GM19438 (cell line): ENCODE measurements around the gene C10orf105.

Experiments
- ATAC-seq: cut with Tn5 transposase; IDR thresholded peaks from one replicate; pipeline ENCODE4 v1.9.1; 2021; ENCODE audit warnings: low read depth; ENCODE audit not compliant: unreplicated experiment

C10orf105 gene

DNA sequence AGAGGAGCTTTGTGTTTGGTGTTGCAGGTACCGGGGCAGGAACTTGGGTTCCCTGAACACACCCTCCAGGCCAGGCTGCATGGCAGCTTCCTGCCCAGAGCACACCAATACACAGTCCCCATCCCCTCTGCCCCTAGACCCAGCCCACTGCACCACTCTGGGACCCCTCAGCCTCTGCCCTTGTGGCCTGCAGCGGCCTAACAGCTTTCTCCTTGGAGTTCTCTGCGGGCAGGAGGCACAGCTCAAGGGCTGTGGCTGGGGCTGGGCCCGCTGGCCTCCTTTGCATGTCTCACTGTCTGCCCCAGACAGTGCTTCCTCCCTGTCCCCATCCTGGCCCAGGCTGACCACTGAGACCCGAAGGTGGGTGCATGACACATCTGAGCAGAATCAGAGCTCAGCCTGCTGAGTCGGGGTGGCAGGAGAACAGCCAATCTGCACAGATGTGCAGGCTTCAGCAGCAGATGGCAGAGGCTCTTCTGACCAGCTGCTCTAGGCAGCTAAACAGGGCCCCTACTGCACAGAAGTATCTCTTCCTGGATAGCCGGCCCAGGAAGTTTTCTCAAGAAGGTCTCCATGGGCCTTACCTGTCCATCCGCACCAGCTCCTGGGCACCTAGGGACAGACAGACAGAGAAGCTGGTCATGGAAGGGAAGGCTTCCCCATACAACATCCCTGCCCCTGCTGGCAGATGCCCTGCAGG, 33.0 kb upstream of the C10orf105 start:
- ATAC-seq = no peak

DNA sequence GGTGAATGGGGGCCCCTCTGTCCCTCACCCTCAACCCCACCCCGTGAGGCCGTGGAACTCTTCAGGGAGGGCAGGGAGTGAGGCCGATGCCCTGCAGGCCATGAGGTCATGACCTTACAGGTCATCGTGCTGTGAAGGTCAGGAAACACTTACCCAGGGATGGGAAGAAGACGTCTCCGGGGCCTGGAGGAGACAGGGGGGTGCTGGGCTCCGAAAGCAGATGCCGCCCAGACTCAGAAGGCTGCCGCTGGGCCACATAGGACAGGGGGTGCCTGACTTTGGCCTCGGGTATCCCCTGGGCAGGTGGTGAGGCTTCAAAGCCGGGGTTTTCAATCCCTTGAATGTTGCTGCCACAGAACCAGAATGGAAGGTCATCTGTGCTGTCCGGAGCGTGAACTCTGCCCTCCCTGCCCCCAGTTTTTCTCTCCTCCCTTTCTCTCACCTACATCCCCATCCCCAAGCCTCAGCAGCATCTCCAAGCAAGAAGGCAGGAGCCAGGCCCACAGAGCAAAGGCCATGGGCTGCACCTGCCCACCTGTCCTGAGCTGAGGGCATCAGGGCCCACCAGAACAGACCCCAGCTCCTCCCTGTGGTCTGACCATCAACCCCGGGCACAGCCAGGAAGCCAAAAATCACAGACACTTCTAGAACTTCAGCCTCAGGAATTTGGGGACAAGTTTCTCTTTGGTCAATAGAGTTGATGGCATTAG, 32.1 kb upstream of the C10orf105 start:
- no peak for ATAC-seq

DNA sequence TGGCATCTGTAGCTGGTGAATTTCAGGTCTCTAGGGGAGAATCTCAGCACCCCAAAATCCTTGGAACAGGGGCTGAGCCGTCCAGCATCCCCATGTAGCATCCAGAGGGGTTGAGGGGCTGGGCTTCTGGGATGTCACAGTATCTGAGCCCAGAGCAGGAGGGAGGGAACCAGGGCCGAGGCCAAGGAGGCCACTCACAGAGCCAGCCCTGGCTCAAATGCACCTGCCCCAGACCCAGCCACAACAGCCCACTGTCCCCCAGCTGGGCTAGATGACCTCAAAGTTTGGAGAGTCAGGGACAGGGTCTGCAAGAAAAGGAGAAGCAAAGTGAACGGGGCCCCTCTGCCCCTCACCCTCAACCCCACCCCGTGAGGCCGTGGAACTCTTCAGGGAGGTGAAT, 31.4 kb upstream of the C10orf105 start:
- no peak for ATAC-seq

GRCh38 chr10:71750124-71750841, 30.7 kb upstream of the C10orf105 start:
- ATAC-seq = no peak

GRCh38 chr10:71749396-71749795, 29.8 kb upstream of the C10orf105 start:
- ATAC-seq = no peak

DNA sequence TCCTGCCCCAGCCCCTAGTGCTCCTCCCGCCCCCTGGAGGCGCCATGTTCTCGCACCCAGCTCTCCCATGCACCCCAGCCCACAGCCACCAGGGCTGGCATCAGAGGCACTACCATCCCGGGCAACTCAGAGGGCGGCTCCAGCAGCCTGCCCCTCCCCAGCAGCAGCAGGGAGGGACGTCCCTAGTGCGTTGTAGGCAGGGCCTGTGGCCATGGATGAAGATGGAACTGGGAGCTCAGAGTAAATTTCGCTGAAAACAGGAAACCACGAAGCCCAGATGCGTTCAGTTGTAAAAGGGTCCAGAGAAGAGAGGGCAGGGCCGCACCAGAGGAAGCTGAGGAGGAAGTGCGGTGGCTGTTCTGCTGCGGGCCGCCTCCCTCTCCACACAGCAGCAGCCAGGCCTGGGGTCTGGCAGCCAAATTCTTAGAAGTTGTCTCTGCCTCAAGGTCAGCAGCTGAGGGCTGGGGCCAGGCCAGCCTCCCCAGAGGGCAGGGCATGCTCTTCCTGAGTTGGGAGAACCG, 29.2 kb upstream of the C10orf105 start:
- ATAC-seq = peak; percentile 46

GRCh38 chr10:71747551-71748523, 28.3 kb upstream of the C10orf105 start:
- peak; percentile 38 for ATAC-seq

DNA sequence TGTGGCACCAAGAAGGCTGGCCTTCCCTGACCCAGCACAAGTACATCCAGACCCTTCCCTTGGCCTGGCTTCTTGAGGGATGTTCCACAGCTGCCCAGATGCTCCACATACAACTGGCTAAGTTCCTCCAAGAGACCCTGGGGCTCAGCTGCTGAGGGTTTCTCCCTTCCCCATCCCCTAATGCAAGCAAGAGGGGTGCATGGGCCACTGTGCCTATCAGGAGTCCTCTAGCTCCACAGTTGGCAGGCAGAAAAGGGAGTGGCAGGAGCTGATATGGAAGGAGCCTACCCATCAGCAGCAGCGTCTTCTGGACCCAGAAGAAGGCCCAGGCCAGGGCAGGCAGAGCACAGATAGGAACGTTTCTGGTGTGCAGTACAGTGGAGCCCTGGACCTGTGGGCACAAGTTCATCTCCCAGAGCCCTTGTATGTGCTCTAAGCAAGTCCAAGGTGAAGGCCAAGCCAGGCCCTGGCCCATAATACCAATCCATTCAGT, 27.5 kb upstream of the C10orf105 start:
- ATAC-seq = no peak

DNA sequence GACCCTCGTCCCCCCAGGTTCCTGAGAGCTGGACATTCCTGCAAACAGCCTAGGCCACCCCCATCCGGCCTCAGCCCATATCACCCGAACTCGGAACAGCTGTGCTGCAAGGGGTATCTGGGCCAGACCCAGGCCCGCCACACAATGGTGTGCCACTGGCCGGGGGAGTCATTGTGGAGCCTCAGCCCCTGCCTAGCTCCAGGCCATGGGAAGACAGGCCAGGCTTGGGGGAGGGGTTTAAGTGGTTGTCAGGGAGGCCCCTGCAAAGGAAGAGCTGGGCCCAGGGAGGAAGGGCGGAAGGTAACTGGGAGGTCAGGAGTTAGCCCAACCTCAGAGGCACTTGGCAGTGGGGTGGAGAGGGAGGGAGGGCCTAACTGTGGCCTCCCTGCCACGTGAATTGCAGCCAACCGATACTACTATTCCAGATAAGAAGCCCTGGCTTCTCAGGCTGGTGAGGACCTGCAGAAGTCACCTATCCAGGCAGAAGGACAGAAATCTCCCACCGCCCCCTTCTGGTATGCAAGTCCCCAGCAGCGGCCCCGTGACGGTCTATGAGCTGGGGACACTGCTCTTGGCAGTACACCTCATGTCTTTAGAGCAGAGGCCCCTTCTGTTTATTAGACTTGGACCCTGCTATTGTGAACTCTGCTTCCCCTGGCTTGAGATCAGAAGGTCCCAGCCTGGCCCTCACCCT, 26.9 kb upstream of the C10orf105 start:
- no peak for ATAC-seq

DNA sequence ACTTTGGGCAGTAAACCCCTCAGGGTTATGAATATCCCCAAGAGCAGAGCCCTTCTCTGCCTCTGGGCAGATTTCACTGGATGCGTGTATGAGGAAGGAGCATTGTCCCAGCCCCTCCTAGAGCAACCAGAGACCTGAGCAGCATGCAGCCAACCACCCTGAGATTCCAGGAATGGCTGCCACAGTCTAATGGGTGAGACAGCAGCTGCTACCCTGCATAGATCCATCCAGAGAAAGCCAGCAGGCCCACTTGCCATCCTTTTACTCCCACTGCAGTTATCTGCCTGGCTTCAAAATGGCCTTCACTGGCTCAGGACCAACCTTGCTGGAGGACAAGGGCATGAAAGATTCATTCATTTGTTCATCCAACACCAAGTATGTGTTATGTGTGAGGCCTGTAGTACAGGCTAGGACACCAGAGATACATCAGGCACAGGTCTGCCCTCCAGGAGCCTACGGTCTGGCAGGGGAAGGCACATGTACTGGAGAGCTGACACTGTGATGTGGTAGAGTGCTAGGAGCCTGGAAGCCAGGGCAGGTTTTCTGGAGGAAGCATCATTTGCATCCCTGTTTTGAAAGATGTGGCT, 26.2 kb upstream of the C10orf105 start:
- ATAC-seq = no peak

GRCh38 chr10:71744897-71745663, 25.5 kb upstream of the C10orf105 start:
- no peak for ATAC-seq

DNA sequence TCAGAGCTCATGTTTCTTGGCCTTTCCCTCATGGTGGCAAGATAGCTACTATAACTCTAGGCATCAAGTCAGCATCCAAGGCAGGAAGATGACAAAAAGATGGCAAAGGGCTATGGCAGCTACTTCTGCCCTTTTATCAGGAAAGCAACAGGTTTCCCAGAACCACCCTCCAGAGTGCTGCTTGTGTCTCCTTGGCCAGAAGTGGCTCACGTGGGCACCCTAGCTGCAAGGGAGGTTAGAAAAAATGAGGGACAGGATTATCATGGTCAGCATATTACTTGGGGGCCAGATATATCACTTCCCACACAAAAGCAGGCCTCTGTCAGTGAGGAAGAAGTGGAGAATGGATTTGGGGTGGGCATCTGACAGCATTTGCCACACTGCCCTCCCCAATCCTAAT, 24.3 kb upstream of the C10orf105 start:
- ATAC-seq = no peak

DNA sequence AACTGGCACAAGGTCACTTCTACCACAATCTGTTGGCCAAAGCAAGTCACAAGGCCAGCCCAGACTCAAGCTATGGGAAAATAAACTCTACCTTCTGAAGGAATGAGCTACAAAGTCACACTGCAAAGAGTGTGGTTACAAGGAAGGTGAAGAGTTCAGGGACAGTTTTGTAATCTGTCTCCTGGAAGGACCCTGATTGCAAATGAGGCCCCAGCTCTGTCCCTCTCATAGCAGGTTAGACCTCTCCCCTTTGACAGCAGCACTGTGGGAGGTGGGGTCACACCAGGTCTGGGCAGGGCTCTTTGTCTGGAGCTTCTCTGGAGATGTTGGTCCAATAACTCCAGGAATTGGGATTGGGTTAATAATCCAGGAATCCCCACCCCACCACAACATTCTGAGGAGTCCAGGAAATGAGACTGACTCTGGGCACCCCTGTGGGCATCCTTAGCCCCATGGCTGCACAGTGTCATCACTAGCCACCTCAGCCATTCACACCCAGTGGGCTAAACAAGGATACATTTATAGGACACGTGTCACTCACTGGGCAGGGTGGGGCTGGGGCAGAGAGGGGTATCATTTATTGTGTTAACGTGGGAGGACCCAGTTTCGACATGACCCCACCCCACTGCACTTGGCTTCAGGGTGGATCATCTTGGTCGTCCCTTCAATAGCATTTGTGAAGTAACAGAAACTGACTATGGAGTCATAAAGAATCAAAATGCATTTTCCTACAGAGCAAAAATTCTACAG, 23.7 kb upstream of the C10orf105 start:
- ATAC-seq = no peak

DNA sequence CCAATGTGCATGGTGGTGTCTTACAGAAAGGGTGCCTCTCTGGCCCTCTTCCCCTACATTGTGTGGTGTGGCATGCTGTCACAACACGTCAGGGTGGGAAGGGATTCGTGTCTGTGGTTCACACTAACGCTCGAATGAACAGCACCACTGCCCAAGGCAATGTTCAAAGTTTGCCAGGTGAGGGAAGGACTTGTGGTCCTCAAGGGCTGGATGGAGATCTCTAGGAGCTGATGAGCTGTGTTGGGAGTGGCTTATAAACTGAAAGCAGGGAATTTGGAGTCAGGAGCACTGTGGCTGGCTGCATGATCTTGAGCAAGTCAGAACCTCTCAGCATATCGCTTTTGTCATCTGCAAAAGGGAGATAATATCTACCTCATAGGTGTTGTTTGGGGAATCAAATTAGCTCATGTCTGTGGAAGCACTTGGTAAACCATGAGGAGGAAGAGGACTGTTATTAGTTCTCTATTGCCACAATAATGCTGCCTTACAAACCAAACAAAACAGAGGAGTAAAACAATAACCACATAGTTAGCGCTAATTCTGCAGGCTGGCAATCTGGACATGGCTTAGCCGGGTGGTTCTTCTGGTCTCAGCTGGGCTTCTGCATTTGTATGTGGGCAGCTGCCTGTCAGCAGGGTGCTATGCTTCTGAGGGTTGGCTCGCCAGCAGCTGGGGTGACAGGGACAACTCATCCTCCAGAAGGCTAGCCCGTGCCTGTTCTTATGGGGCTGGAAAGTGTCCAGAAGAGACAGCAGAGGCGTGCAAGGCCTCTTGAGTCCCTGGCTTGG, 22.9 kb upstream of the C10orf105 start:
- no peak for ATAC-seq

DNA sequence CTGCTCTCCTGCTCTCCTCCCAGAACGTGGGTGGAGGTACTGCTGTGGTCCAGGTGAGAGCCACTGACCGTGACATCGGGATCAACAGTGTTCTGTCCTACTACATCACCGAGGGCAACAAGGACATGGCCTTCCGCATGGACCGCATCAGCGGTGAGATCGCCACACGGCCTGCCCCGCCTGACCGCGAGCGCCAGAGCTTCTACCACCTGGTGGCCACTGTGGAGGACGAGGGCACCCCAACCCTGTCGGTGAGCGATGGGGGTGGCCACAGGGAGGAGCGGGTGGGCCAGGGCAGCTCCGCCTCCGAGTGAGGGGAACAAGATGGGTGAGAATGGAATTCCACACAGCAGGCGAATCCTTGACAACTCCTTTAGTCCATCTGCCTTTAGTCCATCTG, 22.1 kb upstream of the C10orf105 start:
- ATAC-seq = no peak

GRCh38 chr10:71741029-71741428, 21.5 kb upstream of the C10orf105 start:
- no peak for ATAC-seq

GRCh38 chr10:71740069-71740653, 20.6 kb upstream of the C10orf105 start:
- ATAC-seq = no peak
